Keratinocyte (primary cell): ENCODE measurements around the gene CNOT6. TPM values are rescaled to one million over a fixed set of nuclear protein-coding genes. Genes with fewer than 3 reads are reported as not detected.
"Not testable (repeated sequence)": the region's sequence is repeated elsewhere in the genome, so short reads cannot be mapped to it uniquely, and the experiment has no call there.

Experiments
- DNase-seq: peaks from one replicate; pipeline ENCODE4 v3.0.0-alpha.2; 2011; ENCODE audit warnings: low read depth, missing footprints, low spot score
- FAIRE-seq: peaks from 2 replicates; lab custom pipeline; 2011; peaks lifted over from hg19 to GRCh38; lab: Jason Lieb, UNC
- H2AFZ ChIP-seq: 2 replicates; pipeline ENCODE4 v1.6.0; 2012; ENCODE audit warnings: low read length, control low read depth, inconsistent platforms; ENCODE audit not compliant: control insufficient read depth
- H3K27ac ChIP-seq: 2 replicates; pipeline ENCODE4 v1.5.1; 2011; ENCODE audit warnings: low read length; ENCODE audit not compliant: control insufficient read depth, insufficient read depth
- H3K27me3 ChIP-seq: 3 replicates; pipeline ENCODE4 v1.6.0; 2011; ENCODE audit warnings: low read length; ENCODE audit not compliant: control insufficient read depth, insufficient read depth; ENCODE audit errors: extremely low read depth
- H3K36me3 ChIP-seq, 2 experiments: 2 replicates in 1 of 2; 3 replicates in 1 of 2; pipeline ENCODE4 v1.5.1; 2011; ENCODE audit warnings: low read length in 2 of 2, mild to moderate bottlenecking in 1 of 2; ENCODE audit not compliant: control insufficient read depth in 2 of 2, insufficient read depth in 2 of 2; ENCODE audit errors: extremely low read depth in 1 of 2
- H3K4me1 ChIP-seq: 3 replicates; pipeline ENCODE4 v1.5.1; 2011; ENCODE audit warnings: low read length; ENCODE audit not compliant: control insufficient read depth, insufficient read depth; ENCODE audit errors: extremely low read depth
- H3K4me2 ChIP-seq: 3 replicates; pipeline ENCODE4 v1.6.0; 2011; ENCODE audit warnings: low read depth, low read length; ENCODE audit not compliant: control insufficient read depth, insufficient read depth; ENCODE audit errors: extremely low read depth
- H3K4me3 ChIP-seq, 3 experiments: fragments of 200-600 bp in 1 of 3; sonication (generic) in 1 of 3; 2 replicates in 2 of 3; 3 replicates in 1 of 3; pipeline ENCODE4 v1.5.1; 2011 to 2016; ENCODE audit warnings: low read length in 3 of 3, mild to moderate bottlenecking in 3 of 3, control low read depth in 2 of 3, inconsistent platforms in 1 of 3, low read depth in 1 of 3, mixed read lengths in 1 of 3, mixed run types in 1 of 3, moderate library complexity in 1 of 3; ENCODE audit not compliant: control insufficient read depth in 2 of 3, insufficient read depth in 2 of 3; ENCODE audit errors: extremely low read depth in 1 of 3
- H3K79me2 ChIP-seq: 2 replicates; pipeline ENCODE4 v1.6.0; 2012; ENCODE audit warnings: low read length; ENCODE audit not compliant: control insufficient read depth, insufficient read depth
- H3K9ac ChIP-seq: 3 replicates; pipeline ENCODE4 v1.6.0; 2011; ENCODE audit warnings: low read length; ENCODE audit not compliant: control insufficient read depth, insufficient read depth; ENCODE audit errors: extremely low read depth
- H3K9me1 ChIP-seq: 3 replicates; pipeline ENCODE4 v1.6.0; 2011; ENCODE audit warnings: low read length; ENCODE audit not compliant: control insufficient read depth, insufficient read depth; ENCODE audit errors: extremely low read depth
- H3K9me3 ChIP-seq: 2 replicates; pipeline ENCODE4 v1.5.1; 2012; ENCODE audit warnings: low read depth, low read length; ENCODE audit not compliant: control insufficient read depth
- H4K20me1 ChIP-seq: 3 replicates; pipeline ENCODE4 v1.6.0; 2011; ENCODE audit warnings: low read length; ENCODE audit not compliant: control insufficient read depth, insufficient read depth; ENCODE audit errors: extremely low read depth
- EZH2 ChIP-seq: IDR thresholded peaks from one replicate; pipeline ENCODE4 v1.6.1; 2012; ENCODE audit warnings: inconsistent platforms, mild to moderate bottlenecking, low read length, moderate library complexity
- dilution Hi-C: fragments of 300-500 bp; cut with MboI; formaldehyde crosslinking; loops from one replicate; pipeline ENCODE4 v1.7.0; 2020; ENCODE audit warnings: low sequenced_read_pairs; ENCODE audit not compliant: extremely low pct_ligation_motif_present
- polyA plus RNA-seq, 5 experiments: library from polyadenylated mRNA; depleted of rRNA in 3 of 5; stranded (reverse) in 3 of 5; stranded (forward) in 1 of 5; unstranded in 1 of 5; fragments of >200 nt; gene quantifications; 1 replicate in 1 of 5; 2 replicates in 3 of 5; 3 replicates in 1 of 5; pipeline versions ENCODE4 v1.2.1 to v1.2.3, GENCODE V29; 2011 to 2012; ENCODE audit warnings: missing spikeins in 2 of 5, low read depth in 1 of 5, low replicate concordance in 1 of 5
- TF ChIP-seq, protein P1 (sequence below), 3 experiments: IDR thresholded peaks in 1 of 3; conservative IDR thresholded peaks in 1 of 3; optimal IDR thresholded peaks in 1 of 3; 2 replicates in 2 of 3; 3 replicates in 1 of 3; pipeline versions ENCODE3 to v1.5.1; 2011; ENCODE audit warnings: low read length in 3 of 3, mild to moderate bottlenecking in 3 of 3, moderate library complexity in 2 of 3, control low read depth in 1 of 3, inconsistent platforms in 1 of 3; ENCODE audit not compliant: insufficient read depth in 2 of 3; ENCODE audit errors: extremely low read depth in 1 of 3

CNOT6 gene
- polyA plus RNA-seq, 1 donor (not counting 4 experiments of a cell fraction or from before 2014, with no cell fraction given) = 29.7 TPM

DNA sequence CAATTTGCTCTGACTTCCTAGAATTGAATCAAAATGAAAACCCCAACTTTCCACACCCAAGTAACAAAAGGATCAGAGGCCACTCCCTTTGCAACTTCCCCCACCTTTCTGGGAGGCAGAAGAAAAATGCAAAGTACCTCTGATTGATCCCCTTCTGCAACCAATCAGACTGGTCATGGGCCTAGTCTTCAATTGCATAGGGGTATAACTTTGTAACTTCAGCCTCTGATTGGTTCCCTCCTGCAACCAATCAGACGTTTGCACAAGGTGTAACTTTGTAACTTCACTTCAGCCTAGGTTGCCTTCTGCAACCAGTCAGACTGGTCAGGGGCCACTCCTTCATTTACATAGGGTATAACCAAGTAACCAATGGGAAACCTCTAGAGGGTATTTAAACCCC is 38.3 kb upstream of the CNOT6 start:
- Histone ChIP-seq H4K20me1 (no peaks in the 10 kb centered on the region), H3K79me2 (no peaks in the 10 kb centered on the region), H3K9ac (no peak overlapping the region), H3K9me1 (no peaks in the 10 kb centered on the region), H3K4me2 (no peak overlapping the region), H3K27ac (no peak overlapping the region), H3K9me3 (no peaks in the 10 kb centered on the region), H3K4me3 (no peak overlapping the region), H3K27me3 (no peaks in the 10 kb centered on the region), H3K4me1 (no peaks in the 10 kb centered on the region), H3K36me3 (no peaks in the 10 kb centered on the region), H2AFZ (no peak overlapping the region)
- no peak for DNase-seq
- dilution Hi-C loops = no loop called here
- no peak for FAIRE-seq
- TF ChIP-seq EZH2 = no peak
- TF ChIP-seq, protein P1, sequence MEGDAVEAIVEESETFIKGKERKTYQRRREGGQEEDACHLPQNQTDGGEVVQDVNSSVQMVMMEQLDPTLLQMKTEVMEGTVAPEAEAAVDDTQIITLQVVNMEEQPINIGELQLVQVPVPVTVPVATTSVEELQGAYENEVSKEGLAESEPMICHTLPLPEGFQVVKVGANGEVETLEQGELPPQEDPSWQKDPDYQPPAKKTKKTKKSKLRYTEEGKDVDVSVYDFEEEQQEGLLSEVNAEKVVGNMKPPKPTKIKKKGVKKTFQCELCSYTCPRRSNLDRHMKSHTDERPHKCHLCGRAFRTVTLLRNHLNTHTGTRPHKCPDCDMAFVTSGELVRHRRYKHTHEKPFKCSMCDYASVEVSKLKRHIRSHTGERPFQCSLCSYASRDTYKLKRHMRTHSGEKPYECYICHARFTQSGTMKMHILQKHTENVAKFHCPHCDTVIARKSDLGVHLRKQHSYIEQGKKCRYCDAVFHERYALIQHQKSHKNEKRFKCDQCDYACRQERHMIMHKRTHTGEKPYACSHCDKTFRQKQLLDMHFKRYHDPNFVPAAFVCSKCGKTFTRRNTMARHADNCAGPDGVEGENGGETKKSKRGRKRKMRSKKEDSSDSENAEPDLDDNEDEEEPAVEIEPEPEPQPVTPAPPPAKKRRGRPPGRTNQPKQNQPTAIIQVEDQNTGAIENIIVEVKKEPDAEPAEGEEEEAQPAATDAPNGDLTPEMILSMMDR (optimal IDR thresholded peaks at IDR 0.05 in 1 of 3, IDR thresholded peaks at IDR 0.05 in 1 of 3, conservative IDR thresholded peaks at IDR 0.05 in 1 of 3; ENCODE audit: extremely low read depth in 1 of 3, insufficient read depth in 2 of 3, low read length in 3 of 3) = no peak

DNA sequence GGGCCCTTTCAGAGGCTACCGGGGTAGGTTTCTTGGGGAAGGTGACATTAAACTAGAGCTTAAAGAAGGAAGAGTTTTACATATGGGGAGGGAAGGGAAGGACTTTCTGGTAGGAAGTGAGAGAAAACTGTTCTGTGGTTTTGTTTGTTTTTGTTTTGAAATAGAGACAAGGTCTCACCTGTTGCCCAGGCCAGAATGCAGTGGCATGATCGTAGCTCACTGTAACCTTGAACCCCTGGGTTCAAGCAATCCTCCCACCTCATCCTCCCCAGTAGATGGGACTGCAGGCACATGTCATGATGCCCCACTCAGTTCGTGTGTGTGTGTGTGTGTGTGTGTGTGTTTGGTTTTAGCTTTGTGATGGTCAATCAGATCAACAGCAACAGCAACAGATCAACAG is 37.4 kb upstream of the CNOT6 start:
- Histone ChIP-seq H3K4me3 (no peak overlapping the region), H3K4me1 (no peaks in the 10 kb centered on the region), H3K9ac (no peak overlapping the region), H4K20me1 (no peaks in the 10 kb centered on the region), H3K9me3 (no peaks in the 10 kb centered on the region), H3K27ac (no peak overlapping the region), H3K36me3 (no peaks in the 10 kb centered on the region), H3K4me2 (no peak overlapping the region), H2AFZ (no peak overlapping the region), H3K9me1 (no peaks in the 10 kb centered on the region), H3K27me3 (no peaks in the 10 kb centered on the region), H3K79me2 (no peaks in the 10 kb centered on the region)
- FAIRE-seq (no peak), DNase-seq (no peak)
- dilution Hi-C loops = no loop called here
- no peak for TF ChIP-seq EZH2
- TF ChIP-seq, protein P1 (optimal IDR thresholded peaks at IDR 0.05 in 1 of 3, IDR thresholded peaks at IDR 0.05 in 1 of 3, conservative IDR thresholded peaks at IDR 0.05 in 1 of 3; ENCODE audit: extremely low read depth in 1 of 3, insufficient read depth in 2 of 3, low read length in 3 of 3) = no peak

DNA sequence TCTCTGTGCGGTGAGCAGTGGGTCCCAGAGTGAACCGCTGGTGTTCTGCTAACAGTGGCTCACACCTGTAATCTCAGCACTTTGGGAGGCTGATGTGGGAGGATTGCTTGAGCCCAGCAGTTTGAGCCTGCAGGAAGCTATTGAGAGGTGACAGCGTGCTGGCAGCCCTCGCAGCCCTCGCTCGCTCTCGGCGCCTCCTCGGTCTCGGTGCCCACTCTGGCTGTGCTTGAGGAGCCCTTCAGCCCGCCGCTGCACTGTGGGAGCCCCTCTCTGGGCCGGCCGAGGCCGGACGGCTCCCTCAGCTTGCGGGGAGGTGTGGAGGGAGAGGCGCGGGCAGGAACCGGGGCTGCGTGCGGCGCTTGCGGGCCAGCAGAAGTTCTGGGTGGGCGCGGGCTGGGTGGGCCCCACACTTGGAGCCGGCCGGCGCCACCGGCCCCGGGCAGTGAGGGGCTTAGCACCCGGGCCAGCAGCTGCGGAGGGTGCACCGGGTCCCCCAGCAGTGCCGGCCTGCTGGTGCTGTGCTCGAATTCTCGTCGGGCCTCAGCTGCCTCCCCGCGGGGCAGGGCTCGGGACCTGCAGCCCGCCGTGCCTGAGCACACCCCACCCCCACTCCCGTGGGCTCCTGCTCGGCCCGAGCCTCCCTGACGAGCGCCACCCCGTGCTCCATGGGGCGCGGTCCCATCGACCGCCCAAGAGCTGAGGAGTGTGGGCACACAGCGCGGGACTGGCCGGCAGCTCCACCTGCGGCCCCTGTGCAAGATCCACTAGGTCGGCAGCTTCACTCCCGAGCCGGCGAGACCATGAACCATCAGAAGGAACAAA is 35.1 kb upstream of the CNOT6 start:
- DNase-seq = not testable (repeated sequence)

More for the DNA sequence above, 35.1 kb upstream of the CNOT6 start:
- H2AFZ ChIP-seq, H3K9me1 ChIP-seq, H3K36me3 ChIP-seq, dilution Hi-C loops, H3K4me2 ChIP-seq, H3K9me3 ChIP-seq, H3K27ac ChIP-seq, FAIRE-seq, H3K27me3 ChIP-seq, H3K9ac ChIP-seq, H3K4me1 ChIP-seq, H4K20me1 ChIP-seq, H3K79me2 ChIP-seq, H3K4me3 ChIP-seq: not testable (repeated sequence)
